SK-N-MC (cell line): ENCODE data around the gene ATP1A1.

Source experiments
- EZH2 ChIP-seq: fragments of 200-600 bp; sonication (generic); IDR thresholded peaks from one replicate; pipeline ENCODE4 v1.6.1; 2017; ENCODE audit warnings: antibody characterized with exemption
- POLR2AphosphoS5 ChIP-seq: IDR thresholded peaks from 2 replicates; pipeline ENCODE4 v1.6.1; 2012; ENCODE audit warnings: mild to moderate bottlenecking, low read depth, low read length, borderline replicate concordance

DNA sequence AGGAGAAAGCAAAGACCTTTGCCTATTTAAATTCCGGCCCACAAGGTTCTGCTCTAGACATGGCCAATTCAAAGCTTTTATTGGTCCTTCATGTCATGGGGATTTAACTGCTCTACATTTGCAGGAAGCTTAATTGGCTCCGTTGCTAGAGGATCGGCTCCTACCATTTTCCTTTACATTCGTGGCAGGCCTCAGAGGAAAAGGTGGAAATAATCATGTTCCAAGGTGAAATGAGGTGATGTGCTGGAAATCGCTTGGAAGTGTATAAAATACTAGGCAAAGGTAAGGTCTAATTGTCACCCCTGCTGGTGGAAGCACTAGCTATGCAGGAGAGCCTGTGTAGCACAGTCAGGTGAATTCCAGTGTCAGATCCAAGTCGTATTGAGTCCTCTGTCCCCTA is 55.5 kb downstream of the ATP1A1 start:
- TF ChIP-seq EZH2, result no peak
- TF ChIP-seq POLR2AphosphoS5, result no peak
